ENCODE results near the gene CGB8.

Gene CGB8

DNA sequence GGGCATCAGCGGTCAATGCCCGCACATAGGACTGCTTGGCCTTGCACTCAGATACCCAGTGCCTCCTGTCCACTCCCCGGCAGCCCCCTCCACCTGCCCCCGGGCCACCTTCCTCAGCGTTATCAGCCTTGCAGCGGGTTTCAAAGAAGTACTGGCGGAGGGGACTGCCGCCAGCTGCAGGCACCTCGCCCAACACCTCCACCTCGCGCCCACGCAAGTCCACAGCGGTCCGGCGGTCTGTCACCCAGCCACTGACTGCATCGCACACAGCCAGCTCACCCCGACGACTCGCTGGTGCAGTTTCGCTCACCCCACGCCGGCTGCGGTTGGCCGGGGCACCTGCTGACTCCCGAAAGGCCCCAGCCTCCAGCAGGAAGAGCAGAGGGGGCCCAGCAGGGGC lies 12.5 kb upstream of the CGB8 start:
- TF ChIP-seq, protein P1, sequence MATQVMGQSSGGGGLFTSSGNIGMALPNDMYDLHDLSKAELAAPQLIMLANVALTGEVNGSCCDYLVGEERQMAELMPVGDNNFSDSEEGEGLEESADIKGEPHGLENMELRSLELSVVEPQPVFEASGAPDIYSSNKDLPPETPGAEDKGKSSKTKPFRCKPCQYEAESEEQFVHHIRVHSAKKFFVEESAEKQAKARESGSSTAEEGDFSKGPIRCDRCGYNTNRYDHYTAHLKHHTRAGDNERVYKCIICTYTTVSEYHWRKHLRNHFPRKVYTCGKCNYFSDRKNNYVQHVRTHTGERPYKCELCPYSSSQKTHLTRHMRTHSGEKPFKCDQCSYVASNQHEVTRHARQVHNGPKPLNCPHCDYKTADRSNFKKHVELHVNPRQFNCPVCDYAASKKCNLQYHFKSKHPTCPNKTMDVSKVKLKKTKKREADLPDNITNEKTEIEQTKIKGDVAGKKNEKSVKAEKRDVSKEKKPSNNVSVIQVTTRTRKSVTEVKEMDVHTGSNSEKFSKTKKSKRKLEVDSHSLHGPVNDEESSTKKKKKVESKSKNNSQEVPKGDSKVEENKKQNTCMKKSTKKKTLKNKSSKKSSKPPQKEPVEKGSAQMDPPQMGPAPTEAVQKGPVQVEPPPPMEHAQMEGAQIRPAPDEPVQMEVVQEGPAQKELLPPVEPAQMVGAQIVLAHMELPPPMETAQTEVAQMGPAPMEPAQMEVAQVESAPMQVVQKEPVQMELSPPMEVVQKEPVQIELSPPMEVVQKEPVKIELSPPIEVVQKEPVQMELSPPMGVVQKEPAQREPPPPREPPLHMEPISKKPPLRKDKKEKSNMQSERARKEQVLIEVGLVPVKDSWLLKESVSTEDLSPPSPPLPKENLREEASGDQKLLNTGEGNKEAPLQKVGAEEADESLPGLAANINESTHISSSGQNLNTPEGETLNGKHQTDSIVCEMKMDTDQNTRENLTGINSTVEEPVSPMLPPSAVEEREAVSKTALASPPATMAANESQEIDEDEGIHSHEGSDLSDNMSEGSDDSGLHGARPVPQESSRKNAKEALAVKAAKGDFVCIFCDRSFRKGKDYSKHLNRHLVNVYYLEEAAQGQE (IDR thresholded peaks at IDR 0.05; ENCODE audit: insufficient read depth in 1 of 2, low read depth in 2 of 2, low read length in 2 of 2): no peak
- no peak for TF ChIP-seq TAF1 (IDR thresholded peaks at IDR 0.05; ENCODE audit: borderline replicate concordance, insufficient read depth, low read length)
- TF ChIP-seq SIN3A (IDR thresholded peaks at IDR 0.05; ENCODE audit: borderline replicate concordance, insufficient read depth, low read length): no peak
- no peak for TF ChIP-seq FOXP2 (optimal IDR thresholded peaks at IDR 0.05; ENCODE audit: borderline replicate concordance, extremely low read depth, extremely low read length, insufficient read depth)

- TF ChIP-seq SIN3A (IDR thresholded peaks at IDR 0.05; ENCODE audit: borderline replicate concordance, insufficient read depth, low read length): no peak
- no peak for TF ChIP-seq TAF1 (IDR thresholded peaks at IDR 0.05; ENCODE audit: borderline replicate concordance, insufficient read depth, low read length)
- no peak for TF ChIP-seq POLR2AphosphoS5 (IDR thresholded peaks at IDR 0.05; ENCODE audit: low read depth, low read length)
- TF ChIP-seq, protein P1 (IDR thresholded peaks at IDR 0.05; ENCODE audit: insufficient read depth in 1 of 2, low read depth in 2 of 2, low read length in 2 of 2): no peak
- TF ChIP-seq FOXP2 (optimal IDR thresholded peaks at IDR 0.05; ENCODE audit: borderline replicate concordance, extremely low read depth, extremely low read length, insufficient read depth): no peak
Measured at GRCh38 chr19:49061000-49061399, 12.1 kb upstream of the CGB8 start.

- TF ChIP-seq TAF1 (IDR thresholded peaks at IDR 0.05; ENCODE audit: borderline replicate concordance, insufficient read depth, low read length) (no peak), POLR2AphosphoS5 (IDR thresholded peaks at IDR 0.05; ENCODE audit: low read depth, low read length) (no peak), FOXP2 (optimal IDR thresholded peaks at IDR 0.05; ENCODE audit: borderline replicate concordance, extremely low read depth, extremely low read length, insufficient read depth) (no peak), SIN3A (IDR thresholded peaks at IDR 0.05; ENCODE audit: borderline replicate concordance, insufficient read depth, low read length) (no peak)
- TF ChIP-seq, protein P1 (IDR thresholded peaks at IDR 0.05; ENCODE audit: insufficient read depth in 1 of 2, low read depth in 2 of 2, low read length in 2 of 2): no peak
Measured at GRCh38 chr19:49059053-49059452, 10.1 kb upstream of the CGB8 start.

DNA sequence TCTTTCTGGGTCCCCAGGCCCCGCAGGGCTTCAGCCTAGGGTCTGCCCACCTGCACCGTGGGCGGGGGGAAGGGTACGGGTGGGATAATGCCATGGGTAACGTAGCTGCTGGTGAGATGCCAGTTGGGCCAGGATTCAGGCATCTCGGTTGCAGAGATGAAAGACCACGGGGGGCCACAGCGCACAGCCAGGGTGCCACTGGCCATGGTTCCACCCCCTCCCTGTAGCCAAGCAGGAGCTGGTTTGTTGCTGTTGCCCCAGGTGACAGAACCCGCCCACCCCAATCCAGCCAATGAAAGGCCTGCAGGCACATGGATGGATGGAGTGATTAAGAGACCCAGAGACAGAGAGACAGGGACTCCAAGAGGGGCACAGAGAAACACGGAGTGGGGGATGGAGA lies 9.7 kb upstream of the CGB8 start:
- TF ChIP-seq TAF1 (IDR thresholded peaks at IDR 0.05; ENCODE audit: borderline replicate concordance, insufficient read depth, low read length) (no peak), SIN3A (IDR thresholded peaks at IDR 0.05; ENCODE audit: borderline replicate concordance, insufficient read depth, low read length) (no peak), FOXP2 (optimal IDR thresholded peaks at IDR 0.05; ENCODE audit: borderline replicate concordance, extremely low read depth, extremely low read length, insufficient read depth) (no peak), POLR2AphosphoS5 (IDR thresholded peaks at IDR 0.05; ENCODE audit: low read depth, low read length) (no peak)
- TF ChIP-seq, protein P1 (IDR thresholded peaks at IDR 0.05; ENCODE audit: insufficient read depth in 1 of 2, low read depth in 2 of 2, low read length in 2 of 2): no peak

All from PFSK-1 (cell line).